Neural crest cell (in vitro differentiated cells): ENCODE data around the gene PMIS2. TPM values are rescaled to one million over a fixed set of nuclear protein-coding genes. Genes with fewer than 3 reads are reported as not detected.

ENCODE experiments used
- DNase-seq: peaks from one replicate; pipeline ENCODE4 v3.0.0; 2021; ENCODE audit warnings: low read depth, mixed read lengths, low spot score
- H3K27ac Mint-ChIP-seq: one replicate; pipeline ENCODE4 v1.8.0; 2021; ENCODE audit warnings: mild to moderate bottlenecking, mixed read lengths; ENCODE audit not compliant: unreplicated experiment
- H3K27me3 Mint-ChIP-seq: 2 replicates; pipeline ENCODE4 v1.8.0; 2021; ENCODE audit warnings: low read depth, mild to moderate bottlenecking, mixed read lengths
- H3K36me3 Mint-ChIP-seq: 2 replicates; pipeline ENCODE4 v1.8.0; 2021; ENCODE audit warnings: low read depth, mild to moderate bottlenecking, mixed read lengths
- H3K4me1 Mint-ChIP-seq: 2 replicates; pipeline ENCODE4 v1.8.0; 2021; ENCODE audit warnings: mixed read lengths
- H3K4me3 Mint-ChIP-seq: one replicate; pipeline ENCODE4 v1.8.0; 2021; ENCODE audit warnings: mild to moderate bottlenecking, mixed read lengths
- H3K9me3 Mint-ChIP-seq: 2 replicates; pipeline ENCODE4 v1.8.0; 2021; ENCODE audit warnings: mixed read lengths
- long read RNA-seq: library from polyadenylated mRNA; unstranded; transcript quantifications from one replicate; pipeline ENCODE4 v2.0.0, GENCODE V29; 2020
- total RNA-seq: library from RNA; stranded (reverse); gene quantifications from 2 replicates; pipeline ENCODE4 v1.2.1, GENCODE V29; 2021
- TF ChIP-seq, protein P1 (sequence below): fragments of 200-600 bp; sonication (generic); conservative IDR thresholded peaks from 2 replicates; pipeline ENCODE4 v1.5.0; 2021; ENCODE audit warnings: antibody characterized with exemption, mild to moderate bottlenecking

The PMIS2 gene
- not detected in 2 replicates for total RNA-seq
- long read RNA-seq, result 0 reads

DNA sequence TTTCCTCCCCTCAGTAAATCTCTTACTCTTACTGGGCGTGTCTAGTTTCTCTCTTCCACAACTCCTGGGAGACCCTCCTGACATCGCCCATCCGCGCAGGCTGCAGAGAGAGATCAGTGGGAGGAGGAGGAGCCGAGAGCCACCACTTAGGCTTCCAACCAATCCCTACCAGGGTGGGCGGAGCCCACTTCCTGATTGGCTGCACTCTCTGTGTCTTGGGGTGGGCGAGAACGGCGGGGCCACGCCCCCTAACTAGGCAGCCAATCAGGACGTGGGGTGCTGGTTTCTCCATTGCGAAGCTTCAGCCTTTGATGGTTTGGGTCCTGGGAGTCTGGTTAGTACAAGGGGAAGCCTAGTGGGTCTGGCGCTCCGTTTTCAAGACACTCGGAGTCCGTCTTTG, at the start of gene PMIS2:
PMIS2 (plus strand) TSS at position 326 of the 400 bp plus-strand sequence. CDS start 87 bp downstream, outside the sequence.
- H3K4me3 Mint-ChIP-seq, result no peak within 1 kb of the TSS
- no peaks in the 10 kb centered on the region for H3K36me3 Mint-ChIP-seq
- no peaks in the 10 kb centered on the region for H3K9me3 Mint-ChIP-seq
- no peak for DNase-seq
- TF ChIP-seq, protein P1, sequence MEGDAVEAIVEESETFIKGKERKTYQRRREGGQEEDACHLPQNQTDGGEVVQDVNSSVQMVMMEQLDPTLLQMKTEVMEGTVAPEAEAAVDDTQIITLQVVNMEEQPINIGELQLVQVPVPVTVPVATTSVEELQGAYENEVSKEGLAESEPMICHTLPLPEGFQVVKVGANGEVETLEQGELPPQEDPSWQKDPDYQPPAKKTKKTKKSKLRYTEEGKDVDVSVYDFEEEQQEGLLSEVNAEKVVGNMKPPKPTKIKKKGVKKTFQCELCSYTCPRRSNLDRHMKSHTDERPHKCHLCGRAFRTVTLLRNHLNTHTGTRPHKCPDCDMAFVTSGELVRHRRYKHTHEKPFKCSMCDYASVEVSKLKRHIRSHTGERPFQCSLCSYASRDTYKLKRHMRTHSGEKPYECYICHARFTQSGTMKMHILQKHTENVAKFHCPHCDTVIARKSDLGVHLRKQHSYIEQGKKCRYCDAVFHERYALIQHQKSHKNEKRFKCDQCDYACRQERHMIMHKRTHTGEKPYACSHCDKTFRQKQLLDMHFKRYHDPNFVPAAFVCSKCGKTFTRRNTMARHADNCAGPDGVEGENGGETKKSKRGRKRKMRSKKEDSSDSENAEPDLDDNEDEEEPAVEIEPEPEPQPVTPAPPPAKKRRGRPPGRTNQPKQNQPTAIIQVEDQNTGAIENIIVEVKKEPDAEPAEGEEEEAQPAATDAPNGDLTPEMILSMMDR, result no peak
- no peaks in the 10 kb centered on the region for H3K4me1 Mint-ChIP-seq
- peaks cover 64% of the 10 kb centered on the region for H3K27me3 Mint-ChIP-seq
- H3K27ac Mint-ChIP-seq, result no peak within 1 kb of the TSS

DNA sequence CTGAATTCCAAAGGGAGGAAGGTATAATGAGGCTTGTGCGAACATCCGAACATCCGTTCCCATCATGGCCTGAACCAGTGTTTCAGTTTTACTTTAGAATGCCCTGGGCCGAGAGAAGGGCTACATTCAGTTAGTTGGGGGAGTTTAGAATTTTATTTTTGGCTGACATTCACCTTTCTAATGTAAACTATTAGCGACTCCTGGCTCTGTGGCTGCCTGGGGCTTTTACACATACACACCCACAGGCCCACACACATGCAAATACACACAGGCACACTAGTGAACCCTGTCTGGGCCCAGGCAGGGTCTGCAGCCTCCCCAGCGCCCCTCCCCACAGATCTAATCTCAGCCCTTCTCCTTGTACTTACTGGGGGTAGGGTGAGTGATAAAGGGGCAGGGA, 46.7 kb upstream of the PMIS2 start:
- TF ChIP-seq, protein P1, result no peak
- Mint-ChIP-seq H3K36me3 (peaks cover 4% of the 10 kb centered on the region), H3K4me1 (peaks cover 2% of the 10 kb centered on the region), H3K9me3 (no peaks in the 10 kb centered on the region), H3K4me3 (peak overlapping the region; percentile 35), H3K27me3 (no peaks in the 10 kb centered on the region), H3K27ac (no peak overlapping the region)
- DNase-seq, result no peak

DNA sequence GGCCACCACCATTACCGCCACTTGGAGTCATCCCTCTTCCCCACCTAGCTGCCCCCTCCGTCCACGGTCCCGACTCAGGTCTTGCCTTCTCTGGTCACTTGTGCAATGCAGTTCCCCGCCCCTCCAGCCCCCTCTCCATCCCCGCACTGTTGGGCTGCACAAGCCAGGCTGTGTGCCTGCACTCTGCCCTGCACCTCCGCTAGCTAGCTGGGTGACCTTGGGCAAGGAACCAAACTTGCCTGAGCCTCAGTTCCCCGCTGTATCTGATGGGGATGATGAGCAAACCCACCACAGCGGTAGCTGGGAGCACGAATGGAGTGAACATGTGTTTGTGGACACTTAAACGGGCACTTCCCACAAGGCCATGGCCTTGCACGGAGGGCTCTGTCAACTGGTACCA, 46.1 kb upstream of the PMIS2 start:
- H3K27ac Mint-ChIP-seq, result no peak overlapping the region
- no peak overlapping the region for H3K4me3 Mint-ChIP-seq
- H3K27me3 Mint-ChIP-seq, result no peaks in the 10 kb centered on the region
- TF ChIP-seq, protein P1, result no peak
- peaks cover 5% of the 10 kb centered on the region for H3K36me3 Mint-ChIP-seq
- no peaks in the 10 kb centered on the region for H3K9me3 Mint-ChIP-seq
- DNase-seq, result no peak
- peaks cover 7% of the 10 kb centered on the region for H3K4me1 Mint-ChIP-seq

DNA sequence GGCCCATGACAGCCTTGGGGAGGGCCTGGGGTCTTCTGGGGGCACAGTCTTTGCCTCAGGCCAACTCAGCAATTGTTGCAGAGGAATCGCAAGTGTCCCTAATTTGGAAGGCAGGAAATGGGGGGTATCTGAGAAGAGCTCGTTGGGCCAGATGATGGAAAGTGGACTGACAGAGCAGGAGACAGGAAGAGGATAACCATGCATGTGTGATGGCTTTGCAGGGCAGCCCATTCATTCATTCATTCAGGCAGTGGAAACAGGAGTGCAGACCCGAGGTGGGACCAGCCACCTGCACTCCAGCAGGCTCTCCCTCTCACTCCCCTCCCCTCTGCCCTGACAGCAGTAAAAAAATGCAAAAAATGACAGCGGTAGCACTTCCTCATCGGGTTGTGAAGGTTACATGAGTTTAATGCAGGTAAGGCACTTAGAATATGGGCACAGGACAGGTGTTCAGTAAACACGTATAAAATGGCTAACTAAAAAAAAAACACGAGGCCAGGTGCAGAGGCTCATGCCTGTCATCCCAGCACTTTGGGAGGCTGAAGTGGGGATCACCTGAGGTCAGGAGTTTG, 45.5 kb upstream of the PMIS2 start:
- Mint-ChIP-seq H3K27ac (no peak overlapping the region), H3K4me1 (peaks cover 8% of the 10 kb centered on the region)

GRCh38 chr19:35542209-35542608, 43.8 kb upstream of the PMIS2 start:
- Mint-ChIP-seq H3K27ac (no peak overlapping the region), H3K9me3 (no peaks in the 10 kb centered on the region), H3K36me3 (peaks cover 5% of the 10 kb centered on the region), H3K27me3 (no peaks in the 10 kb centered on the region), H3K4me3 (peak overlapping the region; percentile 61), H3K4me1 (peaks cover 21% of the 10 kb centered on the region)
- TF ChIP-seq, protein P1, result no peak
- no peak for DNase-seq

More for the DNA sequence above, 45.5 kb upstream of the PMIS2 start:
- Mint-ChIP-seq H3K36me3 (peaks cover 5% of the 10 kb centered on the region), H3K4me3 (peak overlapping the region; percentile 31), H3K27me3 (no peaks in the 10 kb centered on the region), H3K9me3 (no peaks in the 10 kb centered on the region)
- TF ChIP-seq, protein P1, result no peak
- DNase-seq, result no peak
